Measurements from ENCODE around the gene ECPAS. TPM values are rescaled to one million over a fixed set of nuclear protein-coding genes. Genes with fewer than 3 reads are reported as not detected.

The ECPAS gene
- total and polyA plus RNA-seq, 7 donors, result 17.4 to 92.8 (median 61.4) TPM

GRCh38 chr9:111481885-111482636 is 2.1 kb downstream of the ECPAS start:
- H3K27me3 ChIP-seq, result no peaks in the 10 kb centered on the region
- TF ChIP-seq EP300 (IDR thresholded peaks at IDR 0.05) (no peak), POLR2A (IDR thresholded peaks at IDR 0.05) (no peak), CTCF (IDR thresholded peaks at IDR 0.05) (no peak), POLR2AphosphoS5 (IDR thresholded peaks at IDR 0.05) (no peak)
- 31 to 48% methylated on average over 13 of the region's 13 CpGs for WGBS, 2 donors
- H3K4me1 ChIP-seq, result peaks cover 0 to 54% (median 30%) of the 10 kb centered on the region in 4 donors
- intact Hi-C loops (cut with DNase I), result loop anchor here (5.0 to 10.0 kb wide), 3 partner anchors 593 to 900 kb away; partner anchors contain the start of genes HSDL2 and PTBP3
- peak overlapping the region; percentile 68 to 98 (median 90) for H3K4me3 ChIP-seq
- H3K27ac ChIP-seq, result peak overlapping the region; percentile 98 to 100 (median 99)
- no peak for DNase-seq
- no peaks in the 10 kb centered on the region for H3K9me3 ChIP-seq
- no peaks in the 10 kb centered on the region for H3K36me3 ChIP-seq

GRCh38 chr9:111477677-111478076 is 6.5 kb downstream of the ECPAS start:
- no peak overlapping the region for H3K27ac ChIP-seq
- DNase-seq, result no peak
- H3K4me1 ChIP-seq, result peaks cover 0 to 76% (median 35%) of the 10 kb centered on the region in 4 donors
- intact Hi-C loops (cut with DNase I), result no loop called here
- H3K36me3 ChIP-seq, result no peaks in the 10 kb centered on the region
- no peak overlapping the region for H3K4me3 ChIP-seq
- 90 to 93% methylated on average over 3 of the region's 3 CpGs for WGBS, 2 donors
- TF ChIP-seq POLR2AphosphoS5 (IDR thresholded peaks at IDR 0.05), result no peak
- TF ChIP-seq EP300 (IDR thresholded peaks at IDR 0.05), result no peak
- TF ChIP-seq CTCF (IDR thresholded peaks at IDR 0.05), result no peak
- TF ChIP-seq POLR2A (IDR thresholded peaks at IDR 0.05), result no peak
- H3K27me3 ChIP-seq, result no peaks in the 10 kb centered on the region
- H3K9me3 ChIP-seq, result no peaks in the 10 kb centered on the region

- WGBS, 2 donors, result 91 to 94% methylated on average over 2 of the region's 2 CpGs
- Histone ChIP-seq H3K9me3 (no peaks in the 10 kb centered on the region), H3K27me3 (no peaks in the 10 kb centered on the region), H3K4me3 (no peak overlapping the region), H3K36me3 (no peaks in the 10 kb centered on the region), H3K4me1 (peaks cover 0 to 57% (median 29%) of the 10 kb centered on the region in 4 donors), H3K27ac (no peak overlapping the region)
- intact Hi-C loops (cut with DNase I), result no loop called here
- no peak for TF ChIP-seq EP300 (IDR thresholded peaks at IDR 0.05)
- no peak for TF ChIP-seq POLR2A (IDR thresholded peaks at IDR 0.05)
- TF ChIP-seq CTCF (IDR thresholded peaks at IDR 0.05), result no peak
- no peak for TF ChIP-seq POLR2AphosphoS5 (IDR thresholded peaks at IDR 0.05)
- no peak for DNase-seq
Observed at GRCh38 chr9:111475195-111475594, 9.0 kb downstream of the ECPAS start.

GRCh38 chr9:111474385-111474784 is 9.8 kb downstream of the ECPAS start:
- H3K4me1 ChIP-seq, result peaks cover 0 to 61% (median 29%) of the 10 kb centered on the region in 4 donors
- H3K9me3 ChIP-seq, result no peaks in the 10 kb centered on the region
- 71 to 84% methylated on average over 3 of the region's 3 CpGs for WGBS, 2 donors
- intact Hi-C loops (cut with DNase I), result no loop called here
- no peaks in the 10 kb centered on the region for H3K27me3 ChIP-seq
- DNase-seq, result no peak
- H3K4me3 ChIP-seq, result no peak overlapping the region
- TF ChIP-seq EP300 (IDR thresholded peaks at IDR 0.05) (no peak), POLR2AphosphoS5 (IDR thresholded peaks at IDR 0.05) (no peak), POLR2A (IDR thresholded peaks at IDR 0.05) (no peak), CTCF (IDR thresholded peaks at IDR 0.05) (no peak)
- no peaks in the 10 kb centered on the region for H3K36me3 ChIP-seq
- H3K27ac ChIP-seq, result no peak overlapping the region
